Measurements from ENCODE around the gene SBF2.

DNA sequence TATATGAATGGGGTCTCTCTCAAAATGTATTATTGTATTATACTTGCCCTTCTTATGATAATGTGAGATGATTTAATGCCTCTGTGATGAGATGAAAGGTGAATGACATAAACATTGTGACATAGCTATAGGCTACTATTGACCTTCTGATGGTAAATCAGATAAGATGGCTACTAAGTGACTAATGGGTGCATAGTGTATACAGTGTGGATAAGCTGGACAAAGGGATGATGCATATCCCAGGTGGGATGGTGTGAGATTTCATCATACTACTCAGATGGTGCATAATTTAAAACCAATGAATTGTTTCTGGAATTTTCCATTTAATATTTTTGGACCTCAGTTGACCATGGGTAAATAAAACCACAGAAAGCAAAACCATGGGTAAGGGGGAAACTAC is 243.5 kb downstream of the SBF2 start:
- TF ChIP-seq, protein P1, sequence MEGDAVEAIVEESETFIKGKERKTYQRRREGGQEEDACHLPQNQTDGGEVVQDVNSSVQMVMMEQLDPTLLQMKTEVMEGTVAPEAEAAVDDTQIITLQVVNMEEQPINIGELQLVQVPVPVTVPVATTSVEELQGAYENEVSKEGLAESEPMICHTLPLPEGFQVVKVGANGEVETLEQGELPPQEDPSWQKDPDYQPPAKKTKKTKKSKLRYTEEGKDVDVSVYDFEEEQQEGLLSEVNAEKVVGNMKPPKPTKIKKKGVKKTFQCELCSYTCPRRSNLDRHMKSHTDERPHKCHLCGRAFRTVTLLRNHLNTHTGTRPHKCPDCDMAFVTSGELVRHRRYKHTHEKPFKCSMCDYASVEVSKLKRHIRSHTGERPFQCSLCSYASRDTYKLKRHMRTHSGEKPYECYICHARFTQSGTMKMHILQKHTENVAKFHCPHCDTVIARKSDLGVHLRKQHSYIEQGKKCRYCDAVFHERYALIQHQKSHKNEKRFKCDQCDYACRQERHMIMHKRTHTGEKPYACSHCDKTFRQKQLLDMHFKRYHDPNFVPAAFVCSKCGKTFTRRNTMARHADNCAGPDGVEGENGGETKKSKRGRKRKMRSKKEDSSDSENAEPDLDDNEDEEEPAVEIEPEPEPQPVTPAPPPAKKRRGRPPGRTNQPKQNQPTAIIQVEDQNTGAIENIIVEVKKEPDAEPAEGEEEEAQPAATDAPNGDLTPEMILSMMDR (IDR thresholded peaks at IDR 0.05): no peak
- no peak for TF ChIP-seq EZH2 (IDR thresholded peaks at IDR 0.05; ENCODE audit: borderline replicate concordance, insufficient read depth, low read depth, low read length, poor library complexity, severe bottlenecking)

Data from B cell (primary cell).